HG03196 (cell line): Measurements from ENCODE around the gene TUT1.
"Not testable (repeated sequence)": the region's sequence is repeated elsewhere in the genome, so short reads cannot be mapped to it uniquely, and the experiment has no call there.

Experiments used
- ATAC-seq: cut with Tn5 transposase; IDR thresholded peaks from one replicate; pipeline ENCODE4 v1.9.1; 2021; ENCODE audit not compliant: unreplicated experiment

Gene TUT1

GRCh38 chr11:62578541-62578940, 12.8 kb downstream of the TUT1 start:
- ATAC-seq = no peak

GRCh38 chr11:62577046-62577714, 14.1 kb downstream of the TUT1 start:
- ATAC-seq = no peak

GRCh38 chr11:62575837-62576236, 15.5 kb downstream of the TUT1 start:
- ATAC-seq = no peak

GRCh38 chr11:62575156-62575555, 16.2 kb downstream of the TUT1 start:
- no peak for ATAC-seq

GRCh38 chr11:62574363-62575071, 16.8 kb downstream of the TUT1 start:
- ATAC-seq = peak; percentile 8

- ATAC-seq = peak; percentile 75
These were observed 17.5 kb downstream of the TUT1 start, which contains the start of gene EEF1G for GRCh38 chr11:62573592-62574362. Gene EEF1G (minus strand): TSS chr11:62573891. CDS start chr11:62573842, 49 bp downstream.

GRCh38 chr11:62573006-62573591, 18.2 kb downstream of the TUT1 start:
- ATAC-seq = no peak

- no peak for ATAC-seq
These were observed 18.9 kb downstream of the TUT1 start for GRCh38 chr11:62572431-62572830.

- not testable (repeated sequence) for ATAC-seq
These were observed 19.8 kb downstream of the TUT1 start for GRCh38 chr11:62571493-62571892.

- not testable (repeated sequence) for ATAC-seq
These were observed 20.4 kb downstream of the TUT1 start for GRCh38 chr11:62570903-62571302.

- no peak for ATAC-seq
These were observed 21.7 kb downstream of the TUT1 start for GRCh38 chr11:62569611-62570010.

GRCh38 chr11:62567018-62567633, 24.2 kb downstream of the TUT1 start:
- no peak for ATAC-seq

- no peak for ATAC-seq
These were observed 25.1 kb downstream of the TUT1 start for GRCh38 chr11:62566247-62566646.

GRCh38 chr11:62565100-62565802, 26.1 kb downstream of the TUT1 start:
- ATAC-seq = no peak

GRCh38 chr11:62561677-62562230, 29.6 kb downstream of the TUT1 start:
- ATAC-seq = not testable (repeated sequence)

GRCh38 chr11:62560566-62561103, 30.7 kb downstream of the TUT1 start:
- no peak for ATAC-seq

GRCh38 chr11:62559626-62560025, 31.7 kb downstream of the TUT1 start:
- not testable (repeated sequence) for ATAC-seq

GRCh38 chr11:62559204-62559603, 32.1 kb downstream of the TUT1 start:
- ATAC-seq = no peak

- ATAC-seq = no peak
These were observed 32.7 kb downstream of the TUT1 start for GRCh38 chr11:62558669-62559068.
